SK-MEL-5 (cell line): ENCODE data around the gene PNPLA6. TPM values are rescaled to one million over a fixed set of nuclear protein-coding genes. Genes with fewer than 3 reads are reported as not detected.

Experiments
- DNase-seq: peaks from one replicate; pipeline ENCODE4 v3.0.0-alpha.2; 2016; ENCODE audit warnings: low read depth, low spot score
- in situ Hi-C: cut with HindIII; loops from 2 replicates; pipeline ENCODE4 v1.10.0; 2016; ENCODE audit warnings: low sequenced_read_pairs, high pct_unique_total_duplicates, low pct_unique_long_range_greater_than_20kb
- total RNA-seq: library from RNA; depleted of rRNA; stranded (reverse); fragments of >200 nt; shearing (Covaris generic); gene quantifications from 2 replicates; pipeline ENCODE4 v1.2.3, GENCODE V29; 2014

Gene PNPLA6
- total RNA-seq, 1 experiment from 2014 or later: 40.0 TPM

DNA sequence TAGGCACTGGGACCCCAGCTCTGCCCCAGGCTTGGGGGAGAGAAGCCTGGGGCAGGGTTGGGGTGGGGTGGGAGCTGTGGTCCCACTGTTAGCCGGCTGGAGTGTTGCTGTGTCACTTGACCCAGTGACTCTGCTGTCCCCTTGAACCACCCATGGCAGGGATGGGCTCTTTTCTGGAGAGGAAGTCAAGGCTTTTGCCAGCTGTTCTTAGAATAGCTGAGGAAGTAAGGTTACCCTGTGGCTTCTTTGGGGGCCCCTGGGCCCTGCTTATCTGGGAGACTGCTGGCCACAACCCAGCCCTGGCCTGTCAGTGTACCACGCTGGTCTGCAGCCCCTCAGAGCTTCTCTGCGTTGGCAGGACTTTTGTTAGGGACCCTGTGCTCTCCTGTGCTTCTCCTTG is 9.1 kb downstream of the PNPLA6 start:
- DNase-seq: no peak
- in situ Hi-C loops: no loop called here

- in situ Hi-C loops: no loop called here
- DNase-seq: no peak
Measured at GRCh38 chr19:7545300-7545699, 9.8 kb downstream of the PNPLA6 start.

- in situ Hi-C loops: no loop called here
- no peak for DNase-seq
Measured at GRCh38 chr19:7545904-7546303, 10.4 kb downstream of the PNPLA6 start.

DNA sequence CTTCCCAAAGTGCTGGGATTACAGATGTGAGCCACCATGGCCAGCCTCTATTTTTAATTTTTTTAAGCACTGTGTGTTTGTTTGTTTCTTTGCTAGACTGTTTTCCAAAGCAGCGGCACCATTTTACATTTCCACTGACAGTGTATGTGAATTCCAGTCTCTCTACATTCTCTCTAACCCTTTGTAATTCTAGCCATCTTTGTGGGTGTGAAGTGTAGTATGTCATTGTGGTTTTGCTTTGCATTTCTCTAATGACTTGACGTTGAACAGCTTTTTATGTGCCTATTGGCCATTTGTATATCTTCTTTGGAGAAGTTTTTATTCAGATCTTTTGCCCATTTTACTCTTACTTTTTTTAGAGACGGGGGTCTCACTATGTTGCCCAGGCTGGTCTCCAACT is 11.6 kb downstream of the PNPLA6 start:
- in situ Hi-C loops: no loop called here
- DNase-seq: no peak

DNA sequence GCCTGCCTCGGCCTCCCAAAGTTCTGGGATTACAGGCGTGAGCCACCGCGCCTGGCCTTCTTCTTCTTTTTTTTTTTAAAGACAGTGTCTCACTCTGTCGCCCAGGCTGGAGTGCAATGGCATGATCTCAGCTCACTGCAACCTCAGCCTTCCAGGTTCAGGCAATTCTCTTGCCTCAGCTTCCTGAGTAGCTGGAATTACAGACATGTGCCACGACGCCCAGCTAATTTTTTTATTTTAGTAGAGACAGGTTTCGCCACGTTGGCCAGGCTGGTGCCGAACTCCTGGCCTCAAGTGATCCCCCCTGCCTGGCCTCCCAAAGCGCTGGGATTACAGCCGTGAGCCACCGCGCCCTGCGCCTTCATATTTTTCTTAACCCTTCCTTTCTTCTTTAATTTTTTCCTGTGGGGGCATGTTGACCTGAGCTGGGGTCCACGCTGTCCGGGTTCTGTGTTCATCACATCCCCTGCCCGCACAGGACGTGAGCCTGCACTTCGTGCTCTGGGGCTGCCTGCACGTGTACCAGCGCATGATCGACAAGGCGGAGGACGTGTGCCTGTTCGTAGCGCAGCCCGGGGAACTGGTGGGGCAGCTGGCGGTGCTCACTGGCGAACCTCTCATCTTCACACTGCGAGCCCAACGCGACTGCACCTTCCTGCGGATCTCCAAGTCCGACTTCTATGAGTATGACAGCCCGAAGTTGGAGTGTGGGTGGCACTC is 14.1 kb downstream of the PNPLA6 start:
- in situ Hi-C loops: no loop called here
- DNase-seq: no peak

- DNase-seq: no peak
- in situ Hi-C loops: no loop called here
Measured at GRCh38 chr19:7550169-7550770, 14.8 kb downstream of the PNPLA6 start.

- DNase-seq: peak; percentile 34
- in situ Hi-C loops: no loop called here
Measured at GRCh38 chr19:7550987-7551761, 15.7 kb downstream of the PNPLA6 start.

DNA sequence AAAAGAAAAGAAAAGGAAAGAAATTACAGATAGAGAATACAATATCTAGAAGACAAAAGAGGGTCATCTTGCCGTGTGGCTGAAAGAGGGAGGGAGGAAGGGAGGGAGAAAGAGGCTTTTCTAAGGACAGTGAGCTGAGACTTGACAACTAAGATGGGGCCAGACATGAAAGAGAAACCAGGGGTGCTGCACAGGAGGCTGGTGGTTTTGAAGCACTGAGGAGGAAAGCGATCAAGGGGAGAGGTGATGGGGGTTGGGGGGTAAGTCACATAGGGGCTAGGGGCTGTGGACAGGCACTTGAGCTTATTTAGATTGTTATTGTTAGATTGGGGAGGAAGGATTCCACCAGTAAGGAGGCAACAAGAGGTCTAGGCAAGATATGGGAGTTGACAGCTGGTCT is 17.3 kb downstream of the PNPLA6 start:
- no peak for DNase-seq
- in situ Hi-C loops: no loop called here

GRCh38 chr19:7554565-7554964 is 19.0 kb downstream of the PNPLA6 start:
- in situ Hi-C loops: no loop called here

GRCh38 chr19:7554990-7555864 is 19.7 kb downstream of the PNPLA6 start:
- no peak for DNase-seq
- in situ Hi-C loops: no loop called here

More at GRCh38 chr19:7554565-7554964, 19.0 kb downstream of the PNPLA6 start:
- no peak for DNase-seq

- in situ Hi-C loops: no loop called here
Measured at GRCh38 chr19:7556696-7557315, 21.3 kb downstream of the PNPLA6 start.

DNA sequence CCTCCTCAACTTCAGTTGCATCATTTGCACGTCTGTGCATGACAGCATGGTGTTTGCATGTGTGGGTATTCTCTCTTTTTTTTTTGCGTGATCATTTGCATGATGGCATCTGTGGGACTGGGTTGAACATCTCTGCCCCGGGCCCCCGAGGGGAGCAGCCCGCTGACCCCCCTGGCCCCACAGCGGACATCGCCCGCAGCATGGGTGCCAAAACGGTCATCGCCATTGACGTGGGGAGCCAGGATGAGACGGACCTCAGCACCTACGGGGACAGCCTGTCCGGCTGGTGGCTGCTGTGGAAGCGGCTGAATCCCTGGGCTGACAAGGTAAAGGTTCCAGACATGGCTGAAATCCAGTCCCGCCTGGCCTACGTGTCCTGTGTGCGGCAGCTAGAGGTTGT is 23.1 kb downstream of the PNPLA6 start:
- in situ Hi-C loops: no loop called here
- DNase-seq: no peak

More at GRCh38 chr19:7556696-7557315, 21.3 kb downstream of the PNPLA6 start:
- DNase-seq: no peak

DNA sequence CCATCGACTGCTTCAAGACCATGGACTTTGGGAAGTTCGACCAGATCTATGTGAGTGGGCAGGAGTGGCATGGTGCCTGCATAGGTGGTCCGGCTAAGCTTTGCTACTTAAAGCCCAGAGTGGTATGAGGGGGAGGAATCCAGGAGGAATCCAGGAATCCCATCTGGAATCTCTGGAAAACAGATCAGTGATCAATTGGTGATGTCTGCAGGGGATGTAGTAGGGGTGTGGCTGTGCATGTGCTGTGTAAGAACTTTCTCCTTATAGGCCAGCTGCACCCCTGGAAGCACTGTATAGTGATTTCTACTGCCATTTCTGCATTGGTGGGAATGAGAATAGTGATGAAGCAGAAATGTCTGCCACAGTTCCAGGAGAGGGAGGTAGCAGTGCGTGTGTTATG is 23.6 kb downstream of the PNPLA6 start:
- no peak for DNase-seq
- in situ Hi-C loops: no loop called here

- in situ Hi-C loops: no loop called here
- no peak for DNase-seq
Measured at GRCh38 chr19:7560255-7560654, 24.7 kb downstream of the PNPLA6 start.

DNA sequence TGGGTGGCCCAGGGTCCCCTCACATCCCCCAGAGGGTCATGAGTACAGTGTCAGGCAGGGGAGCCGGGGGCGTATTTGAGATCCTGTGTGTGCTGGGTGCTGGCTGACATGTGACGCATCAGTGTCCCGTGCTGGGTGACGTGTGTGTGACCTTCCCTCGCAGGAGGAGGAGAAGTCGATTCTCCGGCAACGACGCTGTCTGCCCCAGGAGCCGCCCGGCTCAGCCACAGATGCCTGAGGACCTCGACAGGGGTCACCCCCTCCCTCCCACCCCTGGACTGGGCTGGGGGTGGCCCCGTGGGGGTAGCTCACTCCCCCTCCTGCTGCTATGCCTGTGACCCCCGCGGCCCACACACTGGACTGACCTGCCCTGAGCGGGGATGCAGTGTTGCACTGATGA is 25.8 kb downstream of the PNPLA6 start:
- DNase-seq: peak; percentile 52
- in situ Hi-C loops: no loop called here

DNA sequence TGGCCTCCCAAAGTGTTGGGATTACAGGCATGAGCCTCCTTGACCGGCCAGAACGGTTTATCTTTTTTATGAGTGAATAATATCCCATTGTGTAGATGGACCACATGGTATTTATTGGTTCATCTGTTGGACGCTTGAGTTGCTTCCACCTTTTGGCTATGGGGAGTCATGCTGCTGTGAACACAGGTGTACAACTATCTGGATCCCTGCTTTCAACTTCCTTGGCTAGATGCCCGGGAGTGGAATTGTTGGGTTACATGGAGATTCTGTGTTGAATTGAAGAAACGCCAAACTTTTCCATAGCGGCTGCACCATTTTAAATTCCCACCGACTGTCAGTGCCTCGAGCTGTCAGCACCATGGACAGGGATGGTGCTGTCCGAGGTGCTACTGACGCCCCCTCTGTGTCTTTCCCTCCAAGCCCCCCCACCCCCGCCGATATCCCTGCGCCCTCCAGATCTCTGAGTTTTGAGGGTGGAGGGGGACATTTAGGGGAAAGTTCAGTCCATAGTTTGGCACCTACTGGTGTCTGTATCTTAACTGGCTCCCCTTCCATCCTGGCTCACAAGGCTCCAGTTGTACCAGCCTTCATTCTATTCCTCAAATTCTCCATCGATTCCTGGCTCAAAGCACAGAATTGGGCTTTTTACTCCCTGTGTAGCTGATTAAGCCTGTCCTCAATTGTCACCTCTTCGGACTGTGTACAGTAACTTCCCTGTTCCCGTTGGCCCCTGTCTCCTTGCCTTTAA is 27.3 kb downstream of the PNPLA6 start:
- in situ Hi-C loops: no loop called here
- no peak for DNase-seq

- no peak for DNase-seq
- in situ Hi-C loops: no loop called here
Measured at GRCh38 chr19:7564866-7565265, 29.3 kb downstream of the PNPLA6 start.
